T47D (cell line): Measurements from ENCODE around the gene SLC66A3.

Experiments
- DNase-seq, 2 experiments: peaks; one replicate each; pipeline versions ENCODE4 v3.0.0 to v3.0.0-alpha.2; 2011 to 2012; ENCODE audit warnings: low read depth in 1 of 2, low spot score in 1 of 2
- JUND ChIP-seq: IDR thresholded peaks from 2 replicates; pipeline ENCODE4 v1.6.1; 2012; ENCODE audit warnings: low read depth
- in situ Hi-C: cut with HindIII; loops from 2 replicates; pipeline ENCODE4 v1.10.0; 2016; ENCODE audit warnings: low sequenced_read_pairs, low pct_unique_long_range_greater_than_20kb

Gene SLC66A3

GRCh38 chr2:11214770-11215169, 59.5 kb downstream of the SLC66A3 start:
- no peak for DNase-seq
- in situ Hi-C loops = no loop called here
- TF ChIP-seq JUND = no peak

GRCh38 chr2:11215407-11215806, 60.1 kb downstream of the SLC66A3 start:
- in situ Hi-C loops = no loop called here
- no peak for TF ChIP-seq JUND
- no peak for DNase-seq

GRCh38 chr2:11220445-11220844, 65.2 kb downstream of the SLC66A3 start:
- no peak for DNase-seq

GRCh38 chr2:11222845-11223244, 67.6 kb downstream of the SLC66A3 start:
- in situ Hi-C loops = no loop called here
- no peak for TF ChIP-seq JUND
- DNase-seq = no peak

More at GRCh38 chr2:11220445-11220844, 65.2 kb downstream of the SLC66A3 start:
- no peak for TF ChIP-seq JUND
- in situ Hi-C loops = no loop called here

- in situ Hi-C loops = no loop called here
- no peak for TF ChIP-seq JUND
- DNase-seq = no peak
Measured at GRCh38 chr2:11224887-11225286, 69.6 kb downstream of the SLC66A3 start.

- in situ Hi-C loops = no loop called here
- TF ChIP-seq JUND = no peak
- DNase-seq = no peak
Measured at GRCh38 chr2:11227595-11227994, 72.3 kb downstream of the SLC66A3 start.
